Hepatocyte (in vitro differentiated cells): ENCODE data around the gene BOLL. TPM values are rescaled to one million over a fixed set of nuclear protein-coding genes. Genes with fewer than 3 reads are reported as not detected.

Experiments used
- DNase-seq: peaks from one replicate; pipeline ENCODE4 v3.0.0-alpha.2; 2016; ENCODE audit warnings: low spot score
- H2AFZ ChIP-seq: fragments of 200-600 bp; sonication (generic); 2 replicates; pipeline ENCODE4 v1.6.0; 2016; ENCODE audit warnings: antibody characterized with exemption, mild to moderate bottlenecking
- H3K27ac ChIP-seq: fragments of 200-600 bp; sonication (generic); 2 replicates; pipeline ENCODE4 v1.5.1; 2016; ENCODE audit warnings: mild to moderate bottlenecking
- H3K27me3 ChIP-seq: fragments of 200-600 bp; sonication (generic); 2 replicates; pipeline ENCODE4 v1.6.1; 2016
- H3K36me3 ChIP-seq: fragments of 200-600 bp; sonication (generic); replicated peaks from 2 replicates; pipeline ENCODE4 v1.5.1; 2016; ENCODE audit warnings: low read depth; ENCODE audit not compliant: insufficient read depth
- H3K4me1 ChIP-seq: fragments of 200-600 bp; sonication (generic); 2 replicates; pipeline ENCODE4 v1.5.1; 2016; ENCODE audit warnings: mild to moderate bottlenecking, moderate library complexity; ENCODE audit not compliant: insufficient read depth
- H3K4me2 ChIP-seq: fragments of 200-600 bp; sonication (generic); 2 replicates; pipeline ENCODE4 v1.6.0; 2016
- H3K4me3 ChIP-seq: fragments of 200-600 bp; sonication (generic); 2 replicates; pipeline ENCODE4 v1.5.1; 2016; ENCODE audit warnings: mild to moderate bottlenecking
- H3K79me2 ChIP-seq: fragments of 200-600 bp; sonication (generic); 2 replicates; pipeline ENCODE4 v1.6.0; 2017; ENCODE audit warnings: mild to moderate bottlenecking
- H3K9me2 ChIP-seq: fragments of 200-600 bp; sonication (generic); replicated peaks from 2 replicates; pipeline ENCODE4 v1.6.0; 2017; ENCODE audit warnings: mild to moderate bottlenecking; ENCODE audit not compliant: insufficient read depth
- H3K9me3 ChIP-seq: fragments of 200-600 bp; sonication (generic); 2 replicates; pipeline ENCODE4 v1.5.1; 2016; ENCODE audit warnings: low read depth, mild to moderate bottlenecking
- H4K20me1 ChIP-seq: fragments of 200-600 bp; sonication (generic); 2 replicates; pipeline ENCODE4 v1.6.0; 2016; ENCODE audit warnings: mild to moderate bottlenecking; ENCODE audit not compliant: insufficient read depth, poor library complexity, severe bottlenecking
- CTCF ChIP-seq: fragments of 200-600 bp; sonication (generic); IDR thresholded peaks from 2 replicates; pipeline ENCODE4 v1.5.1; 2016; ENCODE audit warnings: antibody characterized with exemption, mild to moderate bottlenecking; ENCODE audit not compliant: poor library complexity
- EZH2 ChIP-seq: fragments of 200-600 bp; sonication (generic); IDR thresholded peaks from 2 replicates; pipeline ENCODE4 v1.6.1; 2016; ENCODE audit warnings: antibody characterized with exemption, mild to moderate bottlenecking, borderline replicate concordance
- EZH2phosphoT487 ChIP-seq: fragments of 200-600 bp; sonication (generic); IDR thresholded peaks from one replicate; pipeline ENCODE4 v1.6.1; 2018; ENCODE audit warnings: antibody characterized with exemption, mild to moderate bottlenecking, low read depth, moderate library complexity; ENCODE audit not compliant: unreplicated experiment, severe bottlenecking
- WGBS: methylation state at CpG from one replicate; pipeline ENCODE4 v1.1.6; 2016; ENCODE audit warnings: low lambda C conversion rate; ENCODE audit errors: missing lambda C conversion rate; 5-methylcytosine and 5-hydroxymethylcytosine counted together
- polyA plus RNA-seq: library from polyadenylated mRNA; unstranded; fragments of >200 nt; fragmentation: Nextera tagmentation; extraction: Ambion mirVana; gene quantifications from 2 replicates; pipeline ENCODE4 v1.2.1, GENCODE V29; 2016
- total RNA-seq: library from RNA; depleted of rRNA; stranded (reverse); fragments of >200 nt; gene quantifications from 2 replicates; pipeline ENCODE4 v1.2.3, GENCODE V29; 2014

BOLL gene
- total and polyA plus RNA-seq, 2 experiments from 2014 or later: not detected

GRCh38 chr2:197793456-197793855, 8.3 kb upstream of the BOLL start:
- TF ChIP-seq EZH2phosphoT487: no peak
- no peak for TF ChIP-seq EZH2
- TF ChIP-seq CTCF: no peak

GRCh38 chr2:197786010-197786877, 1.1 kb upstream of the BOLL start:
- Histone ChIP-seq H3K79me2 (no peaks in the 10 kb centered on the region), H2AFZ (peak overlapping the region; percentile 93), H3K4me3 (peak overlapping the region; percentile 36), H4K20me1 (no peaks in the 10 kb centered on the region), H3K36me3 (no peaks in the 10 kb centered on the region), H3K4me2 (peak overlapping the region; percentile 95), H3K4me1 (peaks cover 9% of the 10 kb centered on the region), H3K27me3 (peaks cover 22% of the 10 kb centered on the region), H3K9me2 (no peaks in the 10 kb centered on the region), H3K9me3 (no peaks in the 10 kb centered on the region), H3K27ac (no peak overlapping the region)
- TF ChIP-seq EZH2 (peak; percentile 49), CTCF (peak; percentile 46), EZH2phosphoT487 (peak; percentile 10)
- 14% methylated on average over 67 of the region's 79 CpGs for WGBS
- peak; percentile 48 for DNase-seq

More at GRCh38 chr2:197793456-197793855, 8.3 kb upstream of the BOLL start:
- H3K4me2 ChIP-seq: no peak overlapping the region
- DNase-seq: no peak
- no peaks in the 10 kb centered on the region for H3K9me3 ChIP-seq
- no peak overlapping the region for H2AFZ ChIP-seq
- no peak overlapping the region for H3K4me3 ChIP-seq
- H3K79me2 ChIP-seq: no peaks in the 10 kb centered on the region
- H3K9me2 ChIP-seq: no peaks in the 10 kb centered on the region
- 91% methylated on average over 1 of the region's 1 CpG for WGBS
- no peaks in the 10 kb centered on the region for H3K36me3 ChIP-seq
- peaks cover 14% of the 10 kb centered on the region for H3K27me3 ChIP-seq
- no peaks in the 10 kb centered on the region for H4K20me1 ChIP-seq
- no peaks in the 10 kb centered on the region for H3K4me1 ChIP-seq
- H3K27ac ChIP-seq: no peak overlapping the region

- Histone ChIP-seq H4K20me1 (no peaks in the 10 kb centered on the region), H3K27ac (no peak overlapping the region), H3K36me3 (no peaks in the 10 kb centered on the region), H3K4me1 (peaks cover 9% of the 10 kb centered on the region), H3K79me2 (no peaks in the 10 kb centered on the region), H3K4me2 (no peak overlapping the region), H2AFZ (no peak overlapping the region), H3K9me2 (no peaks in the 10 kb centered on the region), H3K9me3 (no peaks in the 10 kb centered on the region), H3K27me3 (peaks cover 15% of the 10 kb centered on the region), H3K4me3 (no peak overlapping the region)
- 52% methylated on average over 1 of the region's 1 CpG for WGBS
- no peak for TF ChIP-seq EZH2phosphoT487
- no peak for TF ChIP-seq CTCF
- TF ChIP-seq EZH2: no peak
- DNase-seq: no peak
Observed at GRCh38 chr2:197782126-197782525, 3.0 kb downstream of the BOLL start.
